NCI-H748 (cell line): ENCODE measurements around the gene SLC9A8.

Experiments used
- DNase-seq: peaks from one replicate; lab custom pipeline; 2025; ENCODE audit not compliant: unreplicated experiment; lab: John Stamatoyannopoulos, UW

SLC9A8 gene

GRCh38 chr20:49914310-49915117, 101.9 kb downstream of the SLC9A8 start:
- no peak for DNase-seq

- no peak for DNase-seq
These were observed 102.4 kb downstream of the SLC9A8 start for GRCh38 chr20:49915118-49915379.

- DNase-seq = peak; percentile 93
These were observed 102.9 kb downstream of the SLC9A8 start, which contains the start of gene SPATA2 for GRCh38 chr20:49915380-49916145. SPATA2 (minus strand) TSS chr20:49915529; CDS start chr20:49908490, 7,039 bp downstream.

- peak; percentile 72 for DNase-seq
These were observed 103.7 kb downstream of the SLC9A8 start for GRCh38 chr20:49916146-49917002.

- no peak for DNase-seq
These were observed 105.8 kb downstream of the SLC9A8 start for GRCh38 chr20:49918446-49918845.

GRCh38 chr20:49919009-49919408, 106.4 kb downstream of the SLC9A8 start:
- no peak for DNase-seq

- DNase-seq = no peak
These were observed 106.8 kb downstream of the SLC9A8 start for GRCh38 chr20:49919461-49919860.

GRCh38 chr20:49924247-49924646, 111.6 kb downstream of the SLC9A8 start:
- no peak for DNase-seq

GRCh38 chr20:49925901-49926454, 113.3 kb downstream of the SLC9A8 start:
- no peak for DNase-seq

GRCh38 chr20:49928411-49929141, 115.9 kb downstream of the SLC9A8 start:
- peak; percentile 65 for DNase-seq

GRCh38 chr20:49929142-49929494, 116.5 kb downstream of the SLC9A8 start:
- no peak for DNase-seq

- DNase-seq = peak; percentile 33
These were observed 123.1 kb downstream of the SLC9A8 start for GRCh38 chr20:49935746-49936152.

- peak; percentile 82 for DNase-seq
These were observed 123.8 kb downstream of the SLC9A8 start, which contains the start of gene RNF114 for GRCh38 chr20:49936153-49937026. RNF114 (plus strand) TSS chr20:49936397; CDS start chr20:49936413, 16 bp downstream.

GRCh38 chr20:49937027-49937929, 124.7 kb downstream of the SLC9A8 start:
- DNase-seq = no peak

- DNase-seq = no peak
These were observed 125.8 kb downstream of the SLC9A8 start for GRCh38 chr20:49938173-49939163.

- DNase-seq = no peak
These were observed 128.8 kb downstream of the SLC9A8 start for GRCh38 chr20:49941456-49941855.
